B cell (primary cell): ENCODE results near the gene GPR61. TPM values are rescaled to one million over a fixed set of nuclear protein-coding genes. Genes with fewer than 3 reads are reported as not detected.

Experiments used
- ATAC-seq: fragments of 200-7000 bp; cut with Tn5 transposase; one replicate; pipeline ENCODE4 v1.10.0; 2021; ENCODE audit warnings: low read depth, mild to moderate bottlenecking, moderate number of reproducible peaks, moderate library complexity
- CTCF ChIA-PET: fragments of 350-600 bp; sonication (Branson Sonifier 250); formaldehyde crosslinking; loops from one replicate; lab custom pipeline; 2021; ENCODE audit warnings: antibody characterized with exemption, inconsistent platforms; lab: Charles Lee
- POLR2A ChIA-PET: fragments of 350-600 bp; sonication (Branson Sonifier 250); formaldehyde crosslinking; loops from one replicate; lab custom pipeline; 2021; ENCODE audit warnings: antibody characterized with exemption; lab: Charles Lee
- DNase-seq: peaks from one replicate; pipeline ENCODE4 v3.0.0; 2013
- H2AFZ ChIP-seq: 2 replicates; pipeline ENCODE4 v1.6.1; 2012; ENCODE audit warnings: mild to moderate bottlenecking, low read depth, low read length; ENCODE audit not compliant: insufficient read depth, poor library complexity, severe bottlenecking
- H3K27ac ChIP-seq, 2 donors: 1 replicate in 1 of 2; 2 replicates in 1 of 2; pipeline ENCODE4 v1.5.1; 2012 to 2013; ENCODE audit warnings: low read length in 2 of 2, mild to moderate bottlenecking in 2 of 2, moderate library complexity in 1 of 2
- H3K27me3 ChIP-seq, 4 experiments: fragments of 200-600 bp in 1 of 4; sonication (generic) in 1 of 4; replicated peaks in 1 of 4; 1 replicate in 2 of 4; 2 replicates in 2 of 4; pipeline versions ENCODE4 v1.6.1 to v1.7.0; 2013 to 2016; ENCODE audit warnings: low read length in 3 of 4, mild to moderate bottlenecking in 2 of 4, mixed read lengths in 1 of 4, moderate library complexity in 1 of 4; ENCODE audit not compliant: insufficient read depth in 4 of 4, control insufficient read depth in 3 of 4; ENCODE audit errors: control extremely low read depth in 1 of 4
- H3K36me3 ChIP-seq, 2 experiments: replicated peaks in 1 of 2; 1 replicate in 1 of 2; 2 replicates in 1 of 2; pipeline versions ENCODE4 v1.6.1 to v1.7.1; 2013; ENCODE audit warnings: low read length in 1 of 2; ENCODE audit not compliant: insufficient read depth in 2 of 2, control insufficient read depth in 1 of 2; ENCODE audit errors: control extremely low read depth in 1 of 2, extremely low read depth in 1 of 2
- H3K4me1 ChIP-seq, 2 donors: fragments of 200-600 bp in 1 of 2; sonication (generic) in 1 of 2; 1 replicate in 1 of 2; 2 replicates in 1 of 2; pipeline versions ENCODE4 v1.5.1 to v1.6.1; 2013 to 2017; ENCODE audit warnings: low read length in 2 of 2; ENCODE audit not compliant: control insufficient read depth in 2 of 2, insufficient read depth in 2 of 2
- H3K4me2 ChIP-seq: replicated peaks from 2 replicates; pipeline ENCODE3; 2012; ENCODE audit warnings: mild to moderate bottlenecking, low read depth, low read length; ENCODE audit not compliant: poor library complexity, severe bottlenecking
- H3K4me3 ChIP-seq, 5 experiments: fragments of 200-600 bp in 1 of 5; sonication (generic) in 1 of 5; 1 replicate in 3 of 5; 2 replicates in 2 of 5; pipeline versions ENCODE4 v1.5.1 to v1.7.0; 2011 to 2016; ENCODE audit warnings: low read length in 4 of 5, mild to moderate bottlenecking in 4 of 5, low read depth in 2 of 5, control low read depth in 1 of 5, moderate library complexity in 1 of 5; ENCODE audit not compliant: insufficient read depth in 1 of 5; ENCODE audit errors: control extremely low read depth in 1 of 5, extremely low read depth in 1 of 5
- H3K79me2 ChIP-seq: fragments of 200-600 bp; sonication (generic); one replicate; pipeline ENCODE4 v1.6.0; 2016; ENCODE audit warnings: low read length; ENCODE audit not compliant: control insufficient read depth, insufficient read depth
- H3K9ac ChIP-seq: fragments of 200-600 bp; sonication (generic); 2 replicates; pipeline ENCODE4 v1.6.1; 2017; ENCODE audit warnings: mild to moderate bottlenecking, low read length, moderate library complexity
- H3K9me3 ChIP-seq, 3 donors: one replicate each; pipeline versions ENCODE4 v1.6.1 to v1.7.1; 2013; ENCODE audit warnings: low read length in 2 of 3; ENCODE audit not compliant: control insufficient read depth in 2 of 3, insufficient read depth in 1 of 3; ENCODE audit errors: control extremely low read depth in 1 of 3
- H4K20me1 ChIP-seq: 2 replicates; pipeline ENCODE4 v1.6.0; 2012; ENCODE audit warnings: mild to moderate bottlenecking, low read length; ENCODE audit not compliant: insufficient read depth, control insufficient read depth, poor library complexity, severe bottlenecking
- H3K27ac Mint-ChIP-seq: one replicate; pipeline ENCODE4 v1.8.0; 2021; ENCODE audit warnings: mixed read lengths
- H3K27me3 Mint-ChIP-seq: one replicate; pipeline ENCODE4 v1.8.0; 2021; ENCODE audit warnings: mixed read lengths
- H3K4me1 Mint-ChIP-seq: one replicate; pipeline ENCODE4 v1.8.0; 2021; ENCODE audit warnings: mixed read lengths
- H3K4me3 Mint-ChIP-seq: one replicate; pipeline ENCODE4 v1.8.0; 2021; ENCODE audit warnings: mixed read lengths
- H3K9me3 Mint-ChIP-seq: one replicate; pipeline ENCODE4 v1.8.0; 2022; ENCODE audit warnings: mixed read lengths; ENCODE audit not compliant: insufficient read depth
- CTCF ChIP-seq: fragments of 200-600 bp; IDR thresholded peaks from one replicate; pipeline ENCODE4 v1.8.0; 2022; ENCODE audit warnings: antibody characterized with exemption, mild to moderate bottlenecking
- EZH2 ChIP-seq: IDR thresholded peaks from 2 replicates; pipeline ENCODE4 v1.6.1; 2012; ENCODE audit warnings: borderline replicate concordance, low read depth, mild to moderate bottlenecking, moderate library complexity, low read length; ENCODE audit not compliant: insufficient read depth, poor library complexity, severe bottlenecking
- WGBS: methylation state at CpG from one replicate; pipeline ENCODE4 v1.1.5; 2013; ENCODE audit warnings: missing lambda C conversion rate; ENCODE audit not compliant: insufficient coverage; 5-methylcytosine and 5-hydroxymethylcytosine counted together
- intact Hi-C: fragments of 100-400 bp; cut with micrococcal nuclease; formaldehyde crosslinking; loops from one replicate; pipeline ENCODE4 v1.10.0; 2022
- polyA plus RNA-seq: library from polyadenylated mRNA; depleted of rRNA; stranded (reverse); fragments of >200 nt; gene quantifications from 2 replicates; pipeline ENCODE4 v1.2.3, GENCODE V29; 2012
- total RNA-seq, 2 donors: library from RNA; stranded (reverse); fragments of 120-200 nt in 1 of 2; gene quantifications; 1 replicate in 1 of 2; 2 replicates in 1 of 2; pipeline versions ENCODE4 v1.2.3 to v1.2.4, GENCODE V29; 2013 to 2022

The GPR61 gene
- total and polyA plus RNA-seq, 2 donors (not counting 1 experiment from before 2014, with no cell fraction given): not detected

- ChIA-PET POLR2A (no interaction called here), CTCF (interaction anchor here (1.4 to 37.9 kb wide), 5 partner anchors 8 to 48 kb away, joined by 3 to 926 read pairs (median 6); partner anchors contain the start of genes ATXN7L2 and GPR61)
- H3K27ac Mint-ChIP-seq: no peak overlapping the region
- Histone ChIP-seq H3K27me3 (no peaks in the 10 kb centered on the region), H3K36me3 (peaks cover 0 to 49% of the 10 kb centered on the region in 2 experiments), H3K79me2 (peaks cover 51% of the 10 kb centered on the region), H3K9me3 (no peaks in the 10 kb centered on the region), H3K27ac (no peak overlapping the region), H3K9ac (no peak overlapping the region), H3K4me3 (no peak overlapping the region), H3K4me2 (no peak overlapping the region), H3K4me1 (peaks cover 28 to 36% of the 10 kb centered on the region in 2 donors), H2AFZ (no peak overlapping the region), H4K20me1 (peaks cover 63% of the 10 kb centered on the region)
- no peak for TF ChIP-seq CTCF
- no peak for TF ChIP-seq EZH2
- H3K9me3 Mint-ChIP-seq: no peaks in the 10 kb centered on the region
- 80% methylated on average over 7 of the region's 12 CpGs for WGBS
- peaks cover 62% of the 10 kb centered on the region for H3K4me1 Mint-ChIP-seq
- DNase-seq (no peak), ATAC-seq (no peak)
- intact Hi-C loops: no loop called here
- H3K27me3 Mint-ChIP-seq: no peaks in the 10 kb centered on the region
- H3K4me3 Mint-ChIP-seq: no peak overlapping the region
These were observed 41.4 kb upstream of the GPR61 start for GRCh38 chr1:109498161-109498801.

DNA sequence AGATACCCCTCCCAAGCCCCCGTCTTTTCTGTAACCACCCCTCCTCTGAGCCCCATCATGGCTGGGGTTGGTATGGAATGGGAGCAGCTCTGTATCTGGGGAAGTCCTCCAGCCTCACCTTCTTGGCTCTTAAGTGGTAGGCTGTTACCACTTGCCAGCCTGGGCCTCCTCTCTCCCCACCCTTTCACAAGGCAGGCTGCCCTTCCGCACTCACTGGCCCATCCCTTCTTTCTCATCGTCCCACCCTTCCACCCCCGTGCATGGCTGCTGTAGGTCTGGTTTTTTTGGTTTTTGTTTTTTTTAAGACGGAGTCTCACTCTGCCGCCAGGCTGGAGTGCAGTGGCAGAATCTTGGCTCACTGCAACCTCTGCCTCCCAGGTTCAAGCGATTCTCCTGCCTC is 40.6 kb upstream of the GPR61 start:
- Histone ChIP-seq H3K4me3 (no peak overlapping the region), H3K4me1 (peaks cover 24 to 32% of the 10 kb centered on the region in 2 donors), H3K4me2 (no peak overlapping the region), H3K27ac (no peak overlapping the region), H3K9me3 (no peaks in the 10 kb centered on the region), H3K79me2 (peaks cover 46% of the 10 kb centered on the region), H3K36me3 (peaks cover 0 to 49% of the 10 kb centered on the region in 2 experiments), H3K9ac (no peak overlapping the region), H3K27me3 (no peaks in the 10 kb centered on the region), H4K20me1 (peaks cover 63% of the 10 kb centered on the region), H2AFZ (no peak overlapping the region)
- H3K27me3 Mint-ChIP-seq: no peaks in the 10 kb centered on the region
- H3K27ac Mint-ChIP-seq: no peak overlapping the region
- no peak for TF ChIP-seq CTCF
- TF ChIP-seq EZH2: no peak
- DNase-seq (no peak), ATAC-seq (no peak)
- WGBS: no CpG with 5 or more reads among the region's 7 CpGs
- ChIA-PET CTCF (interaction anchor here (1.3 to 37.9 kb wide), 4 partner anchors 8 to 220 kb away, joined by 3 to 926 read pairs (median 12); partner anchors contain the start of genes ATXN7L2 and GPR61), POLR2A (no interaction called here)
- no peak overlapping the region for H3K4me3 Mint-ChIP-seq
- H3K4me1 Mint-ChIP-seq: peaks cover 59% of the 10 kb centered on the region
- H3K9me3 Mint-ChIP-seq: no peaks in the 10 kb centered on the region
- intact Hi-C loops: no loop called here
